Measurements from ENCODE around the gene EPB41L4A. TPM values are rescaled to one million over a fixed set of nuclear protein-coding genes. Genes with fewer than 3 reads are reported as not detected.

The EPB41L4A gene
- total RNA-seq, 1 donor from 2014 or later, result 27.2 TPM

GRCh38 chr5:112254303-112254702 is 164.8 kb downstream of the EPB41L4A start:
- Mint-ChIP-seq H3K4me1 (ENCODE audit: unreplicated experiment) (no peaks in the 10 kb centered on the region), H3K4me3 (no peak overlapping the region), H3K36me3 (peaks cover 9% of the 10 kb centered on the region), H3K27me3 (no peaks in the 10 kb centered on the region), H3K27ac (no peak overlapping the region), H3K9me3 (no peaks in the 10 kb centered on the region)
- no peak for DNase-seq (ENCODE audit: extremely low spot score, unreplicated experiment)
- no peak for TF ChIP-seq CTCF (conservative IDR thresholded peaks at IDR 0.05)

GRCh38 chr5:112253478-112254250 is 165.4 kb downstream of the EPB41L4A start:
- DNase-seq (ENCODE audit: extremely low spot score, unreplicated experiment), result no peak
- Mint-ChIP-seq H3K4me1 (ENCODE audit: unreplicated experiment) (peaks cover 4% of the 10 kb centered on the region), H3K36me3 (peaks cover 9% of the 10 kb centered on the region), H3K27me3 (no peaks in the 10 kb centered on the region), H3K9me3 (no peaks in the 10 kb centered on the region), H3K4me3 (no peak overlapping the region), H3K27ac (no peak overlapping the region)
- no peak for TF ChIP-seq CTCF (conservative IDR thresholded peaks at IDR 0.05)

GRCh38 chr5:112250551-112250950 is 168.5 kb downstream of the EPB41L4A start:
- Mint-ChIP-seq H3K27me3 (no peaks in the 10 kb centered on the region), H3K9me3 (no peaks in the 10 kb centered on the region), H3K4me1 (ENCODE audit: unreplicated experiment) (peaks cover 20% of the 10 kb centered on the region), H3K36me3 (peaks cover 4% of the 10 kb centered on the region), H3K27ac (no peak overlapping the region), H3K4me3 (no peak overlapping the region)
- no peak for DNase-seq (ENCODE audit: extremely low spot score, unreplicated experiment)
- TF ChIP-seq CTCF (conservative IDR thresholded peaks at IDR 0.05), result no peak

- DNase-seq (ENCODE audit: extremely low spot score, unreplicated experiment), result no peak
- H3K27me3 Mint-ChIP-seq, result no peaks in the 10 kb centered on the region
- H3K4me1 Mint-ChIP-seq (ENCODE audit: unreplicated experiment), result peaks cover 23% of the 10 kb centered on the region
- H3K27ac Mint-ChIP-seq, result peak overlapping the region; percentile 75
- no peak for TF ChIP-seq CTCF (conservative IDR thresholded peaks at IDR 0.05)
- H3K4me3 Mint-ChIP-seq, result peak overlapping the region; percentile 44
- no peaks in the 10 kb centered on the region for H3K9me3 Mint-ChIP-seq
- H3K36me3 Mint-ChIP-seq, result peaks cover 9% of the 10 kb centered on the region
Observed at GRCh38 chr5:112248623-112249022, 170.5 kb downstream of the EPB41L4A start.

GRCh38 chr5:112247960-112248359 is 171.1 kb downstream of the EPB41L4A start:
- no peak for DNase-seq (ENCODE audit: extremely low spot score, unreplicated experiment)
- no peaks in the 10 kb centered on the region for H3K9me3 Mint-ChIP-seq
- no peak for TF ChIP-seq CTCF (conservative IDR thresholded peaks at IDR 0.05)
- H3K36me3 Mint-ChIP-seq, result peaks cover 9% of the 10 kb centered on the region
- H3K4me1 Mint-ChIP-seq (ENCODE audit: unreplicated experiment), result peaks cover 23% of the 10 kb centered on the region
- no peaks in the 10 kb centered on the region for H3K27me3 Mint-ChIP-seq
- no peak overlapping the region for H3K27ac Mint-ChIP-seq
- no peak overlapping the region for H3K4me3 Mint-ChIP-seq

All from type B pancreatic cell (in vitro differentiated cells).